ENCODE results near the gene ANKMY1. TPM values are rescaled to one million over a fixed set of nuclear protein-coding genes. Genes with fewer than 3 reads are reported as not detected.

The ANKMY1 gene
- total RNA-seq, 4 donors from 2014 or later = 8.2 to 23.8 (median 17.1) TPM

DNA sequence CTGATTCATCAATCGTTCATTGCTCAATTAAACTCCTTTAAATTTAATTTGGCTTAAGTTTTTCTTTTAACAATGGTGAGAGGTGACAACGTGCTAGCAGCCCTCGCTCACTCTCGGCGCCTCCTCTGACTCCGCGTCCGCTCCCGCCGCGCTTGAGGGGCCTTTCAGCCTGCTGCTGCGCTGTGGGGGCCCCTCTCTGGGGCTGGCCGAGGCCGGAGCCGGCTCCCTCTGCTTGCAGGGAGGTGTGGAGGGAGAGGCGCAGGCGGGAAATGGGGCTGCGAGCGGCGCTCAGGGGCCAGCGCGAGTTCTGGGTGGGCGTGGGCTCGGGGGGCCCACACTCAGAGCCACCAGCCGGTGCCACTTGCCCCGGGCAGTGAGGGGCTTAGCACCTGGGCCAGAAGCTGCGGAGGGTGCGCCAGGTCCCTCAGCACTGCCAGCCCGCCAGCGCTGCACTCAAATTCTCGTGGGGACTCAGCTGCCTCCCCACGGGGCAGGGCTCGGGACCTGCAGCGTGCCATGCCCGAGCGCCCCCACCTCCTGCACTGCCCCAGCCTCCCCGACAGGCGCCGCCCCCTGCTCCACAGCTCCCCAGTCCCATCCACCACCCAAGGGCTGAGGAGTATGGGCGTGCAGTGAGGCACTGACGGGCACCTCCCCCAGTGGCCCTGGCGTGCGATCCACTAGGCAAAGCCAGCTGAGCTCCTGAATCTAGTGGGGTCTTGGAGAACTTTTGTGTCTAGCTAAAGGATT lies 19.6 kb downstream of the ANKMY1 start:
- Histone ChIP-seq H3K27ac (no peak overlapping the region), H3K4me3 (no peak overlapping the region), H3K27me3 (no peaks in the 10 kb centered on the region), H3K9me3 (no peaks in the 10 kb centered on the region), H3K4me1 (no peaks in the 10 kb centered on the region), H3K36me3 (peaks cover 0 to 86% (median 0%) of the 10 kb centered on the region in 3 donors)
- WGBS, 2 donors = 90 to 96% methylated on average over 5 to 11 of the region's 43 CpGs
- intact Hi-C loops (cut with DNase I) = no loop called here
- DNase-seq = no peak
- no peak for TF ChIP-seq CTCF (IDR thresholded peaks at IDR 0.05)
- TF ChIP-seq POLR2A (IDR thresholded peaks at IDR 0.05) = no peak

DNA sequence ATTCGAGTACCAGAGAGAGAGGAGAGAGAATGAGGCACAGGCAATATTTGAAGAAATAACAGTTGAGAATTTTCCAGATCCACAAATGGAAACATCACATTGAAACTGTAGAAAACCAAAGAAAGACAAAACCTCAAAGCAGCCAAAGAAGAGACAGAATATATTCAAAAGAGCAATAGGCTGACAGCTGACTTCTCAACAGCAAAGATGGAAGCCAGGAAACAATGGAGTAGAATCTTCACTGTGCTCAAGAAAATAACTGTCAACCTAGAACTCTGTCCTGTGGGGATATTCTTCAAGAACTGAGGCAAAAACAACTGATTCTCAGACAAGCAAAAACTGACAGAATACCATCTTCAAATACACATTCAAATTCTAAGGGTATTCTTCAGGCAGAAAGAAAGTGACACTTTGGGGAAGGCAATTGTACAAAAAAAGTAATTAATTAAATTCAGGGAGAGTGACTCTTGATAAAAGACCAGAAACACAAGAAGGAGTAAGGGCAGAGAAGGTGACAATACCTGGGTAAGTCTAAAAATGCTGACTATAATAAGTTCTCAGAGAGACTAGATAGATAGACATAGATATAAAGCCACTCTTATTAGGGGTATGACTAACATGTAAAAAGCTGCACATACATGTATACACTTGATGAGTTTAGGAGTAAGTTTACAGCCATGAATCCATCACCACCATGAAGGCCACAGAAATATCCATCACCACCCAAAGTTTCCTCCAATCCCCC lies 25.6 kb downstream of the ANKMY1 start:
- intact Hi-C loops (cut with DNase I) = no loop called here
- Histone ChIP-seq H3K4me1 (no peaks in the 10 kb centered on the region), H3K4me3 (no peak overlapping the region), H3K9me3 (peaks cover 0 to 23% (median 11%) of the 10 kb centered on the region in 3 donors), H3K27me3 (no peaks in the 10 kb centered on the region), H3K27ac (no peak overlapping the region), H3K36me3 (peaks cover 0 to 85% (median 0%) of the 10 kb centered on the region in 3 donors)
- DNase-seq = no peak
- TF ChIP-seq CTCF (IDR thresholded peaks at IDR 0.05) = no peak
- TF ChIP-seq POLR2A (IDR thresholded peaks at IDR 0.05) = no peak
- whole genome bisulfite sequencing, 2 donors = 100% methylated on average over 1 of the region's 1 CpG

DNA sequence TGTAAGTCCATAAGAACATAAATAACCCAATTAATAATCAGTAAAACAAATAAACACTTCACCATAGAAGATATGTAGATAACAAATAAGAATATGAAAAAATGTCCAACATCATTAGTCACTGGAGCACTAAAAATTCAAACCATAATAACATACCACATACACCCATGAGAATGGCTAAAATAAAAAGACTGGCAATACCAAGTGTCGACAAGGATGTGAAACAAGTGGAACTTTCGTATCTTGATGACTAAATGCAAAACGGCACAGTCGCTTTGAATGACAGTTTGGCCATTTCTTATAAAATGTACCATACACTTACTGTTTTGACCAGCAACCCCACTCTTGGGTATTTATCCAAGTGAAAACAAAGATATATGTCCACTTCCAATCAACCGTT lies 26.8 kb downstream of the ANKMY1 start:
- no peaks in the 10 kb centered on the region for H3K27me3 ChIP-seq
- no peak for DNase-seq
- peaks cover 0 to 23% (median 11%) of the 10 kb centered on the region in 3 donors for H3K9me3 ChIP-seq
- H3K4me3 ChIP-seq = no peak overlapping the region
- WGBS, 2 donors = 94 to 97% methylated on average over 5 of the region's 5 CpGs
- TF ChIP-seq CTCF (IDR thresholded peaks at IDR 0.05) (no peak), POLR2A (IDR thresholded peaks at IDR 0.05) (no peak)
- peaks cover 0 to 88% (median 0%) of the 10 kb centered on the region in 3 donors for H3K36me3 ChIP-seq
- no peak overlapping the region for H3K27ac ChIP-seq
- no peaks in the 10 kb centered on the region for H3K4me1 ChIP-seq
- intact Hi-C loops (cut with DNase I) = no loop called here

- Histone ChIP-seq H3K27ac (no peak overlapping the region), H3K4me3 (no peak overlapping the region), H3K9me3 (peaks cover 0 to 31% (median 15%) of the 10 kb centered on the region in 3 donors), H3K27me3 (no peaks in the 10 kb centered on the region), H3K4me1 (no peaks in the 10 kb centered on the region), H3K36me3 (peaks cover 0 to 88% (median 0%) of the 10 kb centered on the region in 3 donors)
- DNase-seq = no peak
- no peak for TF ChIP-seq POLR2A (IDR thresholded peaks at IDR 0.05)
- intact Hi-C loops (cut with DNase I) = no loop called here
- WGBS, 2 donors = 83 to 99% methylated on average over 7 of the region's 7 CpGs
Measured at GRCh38 chr2:240530181-240530580, 27.6 kb downstream of the ANKMY1 start.

GRCh38 chr2:240529344-240529999 lies 28.3 kb downstream of the ANKMY1 start:
- Histone ChIP-seq H3K4me1 (no peaks in the 10 kb centered on the region), H3K4me3 (no peak overlapping the region), H3K9me3 (peaks cover 0 to 38% (median 17%) of the 10 kb centered on the region in 3 donors), H3K36me3 (peaks cover 0 to 88% (median 0%) of the 10 kb centered on the region in 3 donors), H3K27me3 (no peaks in the 10 kb centered on the region), H3K27ac (no peak overlapping the region)
- DNase-seq = no peak
- TF ChIP-seq POLR2A (IDR thresholded peaks at IDR 0.05) (no peak), CTCF (IDR thresholded peaks at IDR 0.05) (no peak)
- WGBS, 2 donors = 91 to 96% methylated on average over 9 to 14 of the region's 16 CpGs
- intact Hi-C loops (cut with DNase I) = no loop called here
